Measurements from ENCODE around the gene DAAM1.

Gene DAAM1

DNA sequence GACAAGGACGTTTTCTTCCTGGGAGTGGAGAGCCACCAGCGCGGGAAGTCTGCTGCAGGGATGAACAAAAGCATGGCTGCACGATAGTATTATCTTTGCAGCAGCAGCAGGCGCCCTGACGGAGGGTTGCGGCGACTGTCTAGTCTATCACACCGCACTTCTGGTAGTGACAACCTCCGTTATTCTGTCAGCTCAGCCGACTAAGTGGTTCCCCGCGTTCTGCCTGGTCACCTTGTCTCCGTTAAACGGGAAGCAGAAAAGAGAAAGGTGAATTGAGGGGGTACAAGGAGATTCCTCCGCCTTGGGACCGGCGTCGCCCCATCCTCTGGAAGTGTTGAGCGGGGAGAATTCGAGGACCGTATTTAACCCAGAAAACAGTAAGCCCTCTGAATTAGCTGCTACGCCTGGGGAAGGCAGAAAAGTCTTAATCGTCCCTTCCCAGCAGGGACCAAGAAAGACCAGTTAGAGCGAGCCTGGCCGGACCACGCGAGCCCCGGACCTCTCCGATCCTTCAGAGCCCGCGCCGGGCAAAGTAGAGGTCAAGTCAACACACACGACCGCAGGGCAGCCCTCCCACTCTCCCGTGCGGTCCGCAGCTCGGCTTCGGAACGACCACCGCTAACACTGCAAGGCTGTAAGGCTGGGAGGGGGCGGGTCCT, 536 bp upstream of the DAAM1 start:
- Histone ChIP-seq H3K9me3 (ENCODE audit: low read length) (no peaks in the 10 kb centered on the region), H3K4me3 (ENCODE audit: low read depth in 1 of 2, low read length in 2 of 2) (peak overlapping the region; percentile 51 to 90), H3K27ac (ENCODE audit: low read depth, low read length) (peak overlapping the region; percentile 67), H3K36me3 (ENCODE audit: insufficient read depth, low read length) (no peaks in the 10 kb centered on the region), H3K9ac (ENCODE audit: low read length) (peak overlapping the region; percentile 62), H3K27me3 (ENCODE audit: control insufficient read depth in 1 of 2, insufficient read depth in 2 of 2, low read length in 2 of 2) (no peaks in the 10 kb centered on the region), H3K4me1 (ENCODE audit: insufficient read depth, low read length) (peaks cover 26% of the 10 kb centered on the region)

- H3K4me3 ChIP-seq (ENCODE audit: low read depth in 1 of 2, low read length in 2 of 2): peak overlapping the region; percentile 88 to 93
- H3K9me3 ChIP-seq (ENCODE audit: low read length): no peaks in the 10 kb centered on the region
- no peaks in the 10 kb centered on the region for H3K27me3 ChIP-seq (ENCODE audit: control insufficient read depth in 1 of 2, insufficient read depth in 2 of 2, low read length in 2 of 2)
- H3K4me1 ChIP-seq (ENCODE audit: insufficient read depth, low read length): peaks cover 37% of the 10 kb centered on the region
- H3K27ac ChIP-seq (ENCODE audit: low read depth, low read length): peak overlapping the region; percentile 92
- no peaks in the 10 kb centered on the region for H3K36me3 ChIP-seq (ENCODE audit: insufficient read depth, low read length)
- peak overlapping the region; percentile 83 for H3K9ac ChIP-seq (ENCODE audit: low read length)
Observed at GRCh38 chr14:59189091-59189785, 771 bp downstream of the DAAM1 start.

DNA sequence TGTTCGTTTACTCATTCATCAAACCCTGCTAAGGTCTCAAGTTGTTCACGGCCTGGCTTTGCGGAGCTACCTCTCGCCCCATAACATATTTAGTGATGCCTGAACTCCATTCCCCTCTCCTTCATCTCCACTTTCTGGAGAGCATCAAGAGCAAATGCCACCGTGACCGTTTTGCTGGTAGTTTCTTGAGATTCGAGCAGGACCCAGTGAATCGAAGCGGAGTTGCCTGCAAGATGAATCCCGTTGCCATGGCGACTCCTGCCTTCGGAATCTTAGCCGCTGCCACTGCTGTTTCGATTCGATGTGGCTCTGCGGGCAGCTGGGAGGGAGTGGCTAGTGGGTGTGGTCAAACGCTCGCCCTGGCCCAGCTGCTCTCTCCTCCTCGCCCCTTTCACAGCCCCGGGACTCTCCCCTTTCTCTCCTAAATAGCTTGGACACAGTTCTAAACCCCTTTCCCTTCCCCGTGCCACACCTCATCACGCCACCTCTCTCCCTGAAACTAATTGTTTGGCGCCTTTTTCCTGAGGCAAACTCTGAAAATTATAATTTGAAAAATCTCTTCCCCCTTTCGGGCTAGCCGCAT, 1.4 kb downstream of the DAAM1 start:
- peak overlapping the region; percentile 88 to 93 for H3K4me3 ChIP-seq (ENCODE audit: low read depth in 1 of 2, low read length in 2 of 2)
- no peaks in the 10 kb centered on the region for H3K9me3 ChIP-seq (ENCODE audit: low read length)
- peaks cover 38% of the 10 kb centered on the region for H3K4me1 ChIP-seq (ENCODE audit: insufficient read depth, low read length)
- no peaks in the 10 kb centered on the region for H3K36me3 ChIP-seq (ENCODE audit: insufficient read depth, low read length)
- H3K9ac ChIP-seq (ENCODE audit: low read length): peak overlapping the region; percentile 83
- peak overlapping the region; percentile 92 for H3K27ac ChIP-seq (ENCODE audit: low read depth, low read length)
- no peaks in the 10 kb centered on the region for H3K27me3 ChIP-seq (ENCODE audit: control insufficient read depth in 1 of 2, insufficient read depth in 2 of 2, low read length in 2 of 2)

DNA sequence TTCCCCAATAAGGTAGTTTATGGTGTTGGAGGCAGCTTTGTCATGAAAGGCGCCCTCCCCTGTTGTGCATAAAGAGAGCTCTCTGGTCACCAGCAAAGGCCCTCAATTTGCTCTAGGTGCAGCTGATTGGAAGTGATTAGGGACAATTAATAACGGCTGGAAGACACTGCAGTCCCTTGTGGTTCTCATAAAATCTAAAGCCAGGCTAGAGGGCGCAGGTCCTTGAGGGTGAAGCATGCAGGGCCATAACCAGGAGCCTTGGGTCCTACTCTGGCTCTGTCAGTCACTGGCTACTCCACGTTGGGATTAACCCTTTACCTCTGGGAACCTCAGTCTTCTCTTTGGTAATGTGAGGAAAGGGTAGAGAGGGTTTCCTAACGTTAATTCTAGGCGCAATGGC, 1.9 kb downstream of the DAAM1 start:
- Histone ChIP-seq H3K36me3 (ENCODE audit: insufficient read depth, low read length) (no peaks in the 10 kb centered on the region), H3K9ac (ENCODE audit: low read length) (peak overlapping the region; percentile 83), H3K4me1 (ENCODE audit: insufficient read depth, low read length) (peaks cover 39% of the 10 kb centered on the region), H3K27ac (ENCODE audit: low read depth, low read length) (peak overlapping the region; percentile 92), H3K27me3 (ENCODE audit: control insufficient read depth in 1 of 2, insufficient read depth in 2 of 2, low read length in 2 of 2) (no peaks in the 10 kb centered on the region), H3K9me3 (ENCODE audit: low read length) (no peaks in the 10 kb centered on the region), H3K4me3 (ENCODE audit: low read depth in 1 of 2, low read length in 2 of 2) (peak overlapping the region; percentile 39 to 93)

DNA sequence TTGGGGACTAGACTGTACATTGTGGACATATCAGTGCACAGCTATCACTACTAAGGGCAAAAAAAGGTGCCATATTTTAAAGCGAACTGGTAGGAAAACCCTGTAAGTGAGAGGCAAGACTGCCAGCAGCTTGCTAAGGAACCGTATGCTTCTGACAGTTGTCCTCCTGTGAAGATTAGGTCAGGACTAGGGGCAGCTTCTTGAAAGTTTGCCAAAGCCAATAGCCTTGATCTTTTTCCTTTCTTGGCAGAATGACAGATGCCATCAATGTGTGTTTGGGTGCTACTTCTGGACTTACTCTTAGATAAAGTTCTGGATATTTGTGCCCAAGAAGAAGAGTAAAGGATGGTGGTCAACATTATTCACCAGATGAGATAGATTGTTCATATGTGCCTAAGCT, 7.4 kb downstream of the DAAM1 start:
- no peak overlapping the region for H3K4me3 ChIP-seq (ENCODE audit: low read depth in 1 of 2, low read length in 2 of 2)
- H3K9ac ChIP-seq (ENCODE audit: low read length): no peak overlapping the region
- H3K27ac ChIP-seq (ENCODE audit: low read depth, low read length): no peak overlapping the region
- no peaks in the 10 kb centered on the region for H3K9me3 ChIP-seq (ENCODE audit: low read length)
- H3K27me3 ChIP-seq (ENCODE audit: control insufficient read depth in 1 of 2, insufficient read depth in 2 of 2, low read length in 2 of 2): no peaks in the 10 kb centered on the region
- no peaks in the 10 kb centered on the region for H3K36me3 ChIP-seq (ENCODE audit: insufficient read depth, low read length)
- H3K4me1 ChIP-seq (ENCODE audit: insufficient read depth, low read length): peaks cover 71% of the 10 kb centered on the region

DNA sequence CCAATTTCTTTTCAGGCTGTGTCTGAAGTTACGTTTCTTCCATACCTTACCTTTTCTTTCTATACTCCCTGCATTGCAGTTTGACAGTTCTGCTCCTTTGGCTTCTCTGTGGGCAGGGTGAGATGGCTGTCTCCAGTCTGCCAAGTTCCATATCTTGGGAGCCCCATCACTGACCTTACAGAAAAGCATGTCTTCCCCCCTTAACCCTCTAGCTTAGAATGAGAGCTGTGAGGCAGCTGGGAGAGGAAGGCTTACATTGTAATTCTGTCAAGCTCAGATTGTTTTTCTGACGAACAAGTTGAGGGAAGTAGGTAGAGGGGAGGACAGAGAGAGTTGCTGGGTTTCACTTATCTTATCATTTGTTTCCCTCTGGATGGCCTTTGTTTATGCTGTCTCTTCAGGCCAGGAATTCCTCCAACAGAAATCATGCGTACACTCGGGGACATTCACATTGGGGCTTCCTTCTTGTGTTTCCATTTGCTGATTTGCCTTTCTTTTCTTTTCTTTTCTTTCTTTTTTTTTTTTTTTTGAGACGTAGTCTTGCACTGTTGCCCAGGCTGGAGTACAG, 9.3 kb downstream of the DAAM1 start:
- H3K9ac ChIP-seq (ENCODE audit: low read length): no peak overlapping the region
- peaks cover 53% of the 10 kb centered on the region for H3K4me1 ChIP-seq (ENCODE audit: insufficient read depth, low read length)
- no peaks in the 10 kb centered on the region for H3K36me3 ChIP-seq (ENCODE audit: insufficient read depth, low read length)
- no peak overlapping the region for H3K27ac ChIP-seq (ENCODE audit: low read depth, low read length)
- H3K4me3 ChIP-seq (ENCODE audit: low read depth in 1 of 2, low read length in 2 of 2): no peak overlapping the region
- no peaks in the 10 kb centered on the region for H3K9me3 ChIP-seq (ENCODE audit: low read length)
- H3K27me3 ChIP-seq (ENCODE audit: control insufficient read depth in 1 of 2, insufficient read depth in 2 of 2, low read length in 2 of 2): no peaks in the 10 kb centered on the region

DNA sequence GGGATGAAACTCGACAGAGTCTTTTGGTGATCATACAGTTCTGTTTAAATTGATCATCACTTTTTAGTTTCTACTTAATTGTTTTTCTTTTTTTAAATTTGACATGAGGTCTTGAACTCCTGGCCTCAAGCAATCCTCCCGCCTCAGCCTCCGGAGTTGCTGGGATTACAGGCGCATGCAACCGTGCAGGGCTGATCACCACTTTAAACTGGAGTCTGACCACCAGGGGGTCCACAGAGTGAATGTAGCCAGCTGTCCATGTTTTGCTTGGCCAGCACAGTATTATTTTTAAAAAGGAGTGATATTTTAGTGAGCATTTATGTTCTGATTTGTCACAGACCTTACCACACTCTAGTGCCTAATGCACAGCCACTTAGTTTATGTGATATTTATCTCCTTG, 10.7 kb downstream of the DAAM1 start:
- Histone ChIP-seq H3K9me3 (ENCODE audit: low read length) (no peaks in the 10 kb centered on the region), H3K36me3 (ENCODE audit: insufficient read depth, low read length) (no peaks in the 10 kb centered on the region), H3K9ac (ENCODE audit: low read length) (no peak overlapping the region), H3K27ac (ENCODE audit: low read depth, low read length) (no peak overlapping the region), H3K27me3 (ENCODE audit: control insufficient read depth in 1 of 2, insufficient read depth in 2 of 2, low read length in 2 of 2) (no peaks in the 10 kb centered on the region), H3K4me3 (ENCODE audit: low read depth in 1 of 2, low read length in 2 of 2) (no peak overlapping the region), H3K4me1 (ENCODE audit: insufficient read depth, low read length) (peaks cover 52% of the 10 kb centered on the region)

- Histone ChIP-seq H3K9me3 (ENCODE audit: low read length) (no peaks in the 10 kb centered on the region), H3K27ac (ENCODE audit: low read depth, low read length) (no peak overlapping the region), H3K27me3 (ENCODE audit: control insufficient read depth in 1 of 2, insufficient read depth in 2 of 2, low read length in 2 of 2) (no peaks in the 10 kb centered on the region), H3K36me3 (ENCODE audit: insufficient read depth, low read length) (no peaks in the 10 kb centered on the region), H3K9ac (ENCODE audit: low read length) (no peak overlapping the region), H3K4me1 (ENCODE audit: insufficient read depth, low read length) (peaks cover 54% of the 10 kb centered on the region), H3K4me3 (ENCODE audit: low read depth in 1 of 2, low read length in 2 of 2) (no peak overlapping the region)
Observed at GRCh38 chr14:59199614-59200013, 11.1 kb downstream of the DAAM1 start.

DNA sequence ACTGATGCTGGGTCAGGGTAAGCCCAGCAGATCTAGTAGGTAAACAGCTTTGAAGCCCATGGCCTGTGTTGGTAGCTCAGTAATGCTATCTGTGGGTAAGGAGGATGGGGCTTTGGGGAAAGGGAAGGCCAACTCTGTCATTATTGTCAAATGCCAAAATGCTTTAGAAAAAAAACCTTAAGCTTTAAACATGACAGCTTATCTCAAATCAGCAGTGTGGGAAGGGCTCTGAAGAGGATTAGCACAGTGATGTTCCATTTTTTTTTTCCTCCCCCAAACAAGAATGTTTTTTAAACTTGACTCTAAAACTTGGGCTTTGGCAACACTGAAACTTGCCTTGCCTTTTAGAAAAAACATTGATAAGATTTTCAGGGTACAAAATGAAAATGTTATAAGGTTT, 11.7 kb downstream of the DAAM1 start:
- no peak overlapping the region for H3K27ac ChIP-seq (ENCODE audit: low read depth, low read length)
- H3K4me3 ChIP-seq (ENCODE audit: low read depth in 1 of 2, low read length in 2 of 2): no peak overlapping the region
- H3K27me3 ChIP-seq (ENCODE audit: control insufficient read depth in 1 of 2, insufficient read depth in 2 of 2, low read length in 2 of 2): no peaks in the 10 kb centered on the region
- H3K9ac ChIP-seq (ENCODE audit: low read length): no peak overlapping the region
- H3K36me3 ChIP-seq (ENCODE audit: insufficient read depth, low read length): no peaks in the 10 kb centered on the region
- no peaks in the 10 kb centered on the region for H3K9me3 ChIP-seq (ENCODE audit: low read length)
- H3K4me1 ChIP-seq (ENCODE audit: insufficient read depth, low read length): peaks cover 54% of the 10 kb centered on the region

DNA sequence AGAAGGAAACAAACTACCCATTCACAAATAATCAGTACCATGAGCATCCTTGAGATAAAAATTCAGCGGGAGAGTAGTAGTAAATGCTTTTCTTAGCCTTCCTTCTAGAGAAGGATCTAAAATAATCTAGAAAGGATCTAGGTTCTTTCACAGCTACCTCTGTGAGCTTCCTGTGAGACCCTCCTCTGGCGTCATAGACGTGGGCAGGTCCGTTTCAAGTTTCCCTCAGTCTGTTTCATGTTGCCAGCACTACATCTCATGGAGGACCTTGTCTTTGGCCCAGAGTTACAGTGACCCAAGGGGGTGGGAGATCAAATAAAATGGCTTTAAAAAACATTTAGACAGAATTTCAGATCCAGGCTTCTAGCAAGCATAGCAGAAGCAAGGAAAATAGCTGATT, 13.6 kb downstream of the DAAM1 start:
- peaks cover 44% of the 10 kb centered on the region for H3K4me1 ChIP-seq (ENCODE audit: insufficient read depth, low read length)
- H3K9ac ChIP-seq (ENCODE audit: low read length): no peak overlapping the region
- H3K27ac ChIP-seq (ENCODE audit: low read depth, low read length): no peak overlapping the region
- no peaks in the 10 kb centered on the region for H3K36me3 ChIP-seq (ENCODE audit: insufficient read depth, low read length)
- no peaks in the 10 kb centered on the region for H3K9me3 ChIP-seq (ENCODE audit: low read length)
- H3K4me3 ChIP-seq (ENCODE audit: low read depth in 1 of 2, low read length in 2 of 2): no peak overlapping the region
- no peaks in the 10 kb centered on the region for H3K27me3 ChIP-seq (ENCODE audit: control insufficient read depth in 1 of 2, insufficient read depth in 2 of 2, low read length in 2 of 2)

GRCh38 chr14:59204305-59204704, 15.8 kb downstream of the DAAM1 start:
- no peaks in the 10 kb centered on the region for H3K9me3 ChIP-seq (ENCODE audit: low read length)
- no peaks in the 10 kb centered on the region for H3K36me3 ChIP-seq (ENCODE audit: insufficient read depth, low read length)
- no peaks in the 10 kb centered on the region for H3K27me3 ChIP-seq (ENCODE audit: control insufficient read depth in 1 of 2, insufficient read depth in 2 of 2, low read length in 2 of 2)
- peaks cover 38% of the 10 kb centered on the region for H3K4me1 ChIP-seq (ENCODE audit: insufficient read depth, low read length)
- H3K9ac ChIP-seq (ENCODE audit: low read length): no peak overlapping the region
- no peak overlapping the region for H3K27ac ChIP-seq (ENCODE audit: low read depth, low read length)
- no peak overlapping the region for H3K4me3 ChIP-seq (ENCODE audit: low read depth in 1 of 2, low read length in 2 of 2)
